Activated naive CD8-positive, alpha-beta T cell treated with anti-CD3 and anti-CD28 coated beads for 36 hours (primary cell): ENCODE data around the gene NCAPD3. TPM values are rescaled to one million over a fixed set of nuclear protein-coding genes. Genes with fewer than 3 reads are reported as not detected.
"Not testable (repeated sequence)": the region's sequence is repeated elsewhere in the genome, so short reads cannot be mapped to it uniquely, and the experiment has no call there.

ENCODE experiments used
- DNase-seq: peaks from one replicate; pipeline ENCODE4 v3.0.0; 2021
- H3K27ac Mint-ChIP-seq: one replicate; pipeline ENCODE4 v1.8.0; 2022; ENCODE audit warnings: mild to moderate bottlenecking, moderate library complexity, mixed read lengths
- H3K27me3 Mint-ChIP-seq: one replicate; pipeline ENCODE4 v1.8.0; 2022; ENCODE audit warnings: mild to moderate bottlenecking, mixed read lengths
- H3K36me3 Mint-ChIP-seq: one replicate; pipeline ENCODE4 v1.8.0; 2021; ENCODE audit warnings: mild to moderate bottlenecking, mixed read lengths
- H3K4me1 Mint-ChIP-seq: one replicate; pipeline ENCODE4 v1.8.0; 2021; ENCODE audit warnings: mixed read lengths
- H3K4me3 Mint-ChIP-seq: one replicate; pipeline ENCODE4 v1.8.0; 2022; ENCODE audit warnings: mild to moderate bottlenecking, moderate library complexity, mixed read lengths
- H3K9me3 Mint-ChIP-seq: one replicate; pipeline ENCODE4 v1.8.0; 2022; ENCODE audit warnings: mixed read lengths
- total RNA-seq, 2 experiments: library from RNA; stranded (reverse); gene quantifications; one replicate each; pipeline ENCODE4 v1.2.3, GENCODE V29; 2021

NCAPD3 gene
- total RNA-seq, 2 experiments from 2014 or later = 93.4 to 96.7 TPM

DNA sequence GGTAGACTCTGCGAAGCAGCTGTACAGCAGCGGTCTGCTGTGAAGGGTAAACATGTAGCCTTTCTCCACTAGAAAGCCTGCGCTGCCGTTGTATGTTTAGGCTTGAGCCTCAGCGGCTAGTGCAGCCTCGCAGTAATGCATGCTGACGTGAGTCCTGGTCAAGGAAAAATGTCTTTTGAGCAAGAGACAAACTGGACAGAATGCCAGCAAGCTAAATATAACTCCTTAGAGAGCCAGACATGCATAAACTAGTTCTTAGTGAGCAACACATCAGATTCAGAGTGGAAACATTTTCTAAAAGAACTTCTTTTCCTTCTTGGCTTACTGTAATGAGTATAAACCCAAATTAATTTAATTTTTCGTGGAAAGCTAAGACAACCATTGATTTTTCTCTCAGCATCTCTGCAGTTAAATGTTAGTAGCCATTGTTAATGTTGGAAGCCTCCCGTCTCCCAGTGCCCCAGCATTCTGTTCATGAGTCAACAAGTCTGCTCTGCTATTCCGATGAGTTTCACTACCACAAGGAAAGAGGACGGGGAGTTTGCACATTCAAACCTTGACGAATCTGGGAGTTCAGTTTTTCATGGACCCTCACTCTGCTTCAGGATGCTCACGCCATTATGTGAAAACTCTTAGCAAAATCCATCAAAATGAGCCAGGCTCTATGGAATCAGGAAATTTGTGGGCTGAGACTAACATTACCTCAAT lies 103.5 kb downstream of the NCAPD3 start:
- Mint-ChIP-seq H3K9me3 (no peaks in the 10 kb centered on the region), H3K27me3 (peaks cover 29% of the 10 kb centered on the region), H3K36me3 (peaks cover 7% of the 10 kb centered on the region), H3K4me3 (no peak overlapping the region), H3K4me1 (peaks cover 15% of the 10 kb centered on the region), H3K27ac (no peak overlapping the region)
- DNase-seq = no peak

DNA sequence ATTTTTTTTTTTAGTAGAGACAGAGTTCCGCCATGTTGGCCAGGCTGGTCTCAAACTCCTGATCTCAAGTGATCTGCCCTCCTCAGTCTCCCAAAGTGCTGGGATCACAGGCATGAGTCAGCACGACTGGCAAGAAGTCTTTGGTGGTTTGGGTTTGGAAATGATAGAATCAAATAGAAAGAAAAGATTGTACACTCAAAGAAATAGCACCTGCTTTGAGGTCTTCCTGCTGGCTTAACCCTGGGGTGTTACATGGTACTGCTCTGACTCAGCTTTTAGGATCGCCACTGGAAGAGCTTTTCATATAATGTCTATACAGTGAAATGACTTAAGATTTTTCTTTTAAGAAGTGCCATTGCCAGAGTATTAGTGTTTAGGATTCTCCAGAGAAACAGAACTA lies 104.7 kb downstream of the NCAPD3 start:
- Mint-ChIP-seq H3K36me3 (peaks cover 3% of the 10 kb centered on the region), H3K4me1 (peaks cover 8% of the 10 kb centered on the region), H3K27me3 (peaks cover 19% of the 10 kb centered on the region), H3K9me3 (no peaks in the 10 kb centered on the region), H3K4me3 (no peak overlapping the region), H3K27ac (no peak overlapping the region)
- DNase-seq = no peak

DNA sequence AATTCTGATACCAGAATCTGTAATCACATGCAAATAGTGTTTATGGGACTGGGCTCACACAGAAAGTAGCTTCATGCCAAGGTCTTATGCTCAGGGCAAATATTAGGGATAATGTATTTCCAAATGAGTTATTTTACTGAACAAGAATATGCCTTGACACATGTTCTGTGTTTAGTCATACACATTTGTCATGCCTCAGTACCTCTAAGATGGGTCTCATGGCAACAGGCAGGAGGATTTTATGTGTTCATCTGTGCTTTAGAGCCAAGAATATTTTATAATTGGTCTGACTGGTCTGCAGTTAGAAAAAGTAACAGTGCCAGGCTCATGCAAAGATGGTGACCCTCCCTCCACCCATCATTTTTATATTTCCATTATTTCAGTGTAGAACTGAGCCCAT lies 105.8 kb downstream of the NCAPD3 start:
- H3K9me3 Mint-ChIP-seq = no peaks in the 10 kb centered on the region
- peaks cover 5% of the 10 kb centered on the region for H3K4me1 Mint-ChIP-seq
- H3K27ac Mint-ChIP-seq = no peak overlapping the region
- H3K27me3 Mint-ChIP-seq = peaks cover 8% of the 10 kb centered on the region
- H3K4me3 Mint-ChIP-seq = no peak overlapping the region
- no peak for DNase-seq
- peaks cover 1% of the 10 kb centered on the region for H3K36me3 Mint-ChIP-seq

DNA sequence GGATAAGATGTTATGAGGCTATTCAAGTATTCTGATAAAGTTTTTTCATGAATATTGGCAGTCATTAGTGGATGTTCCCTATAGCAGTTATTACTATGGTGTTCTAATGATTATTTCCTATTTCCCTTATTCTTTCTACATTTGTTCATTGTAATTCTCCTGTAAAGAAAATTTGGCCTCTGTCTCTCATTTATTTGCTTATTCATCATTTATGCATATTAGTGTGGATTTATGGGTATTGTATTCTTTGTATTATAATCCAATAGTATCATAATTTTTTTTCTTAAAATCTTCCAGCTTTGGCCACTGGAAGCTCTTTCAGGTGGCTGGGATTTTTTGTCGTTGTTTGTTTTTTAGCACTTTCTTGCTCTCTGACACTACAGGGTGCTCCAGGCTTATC lies 107.6 kb downstream of the NCAPD3 start:
- peaks cover 9% of the 10 kb centered on the region for H3K36me3 Mint-ChIP-seq
- H3K27ac Mint-ChIP-seq = no peak overlapping the region
- no peaks in the 10 kb centered on the region for H3K9me3 Mint-ChIP-seq
- H3K4me3 Mint-ChIP-seq = no peak overlapping the region
- no peaks in the 10 kb centered on the region for H3K27me3 Mint-ChIP-seq
- DNase-seq = no peak
- peaks cover 5% of the 10 kb centered on the region for H3K4me1 Mint-ChIP-seq

DNA sequence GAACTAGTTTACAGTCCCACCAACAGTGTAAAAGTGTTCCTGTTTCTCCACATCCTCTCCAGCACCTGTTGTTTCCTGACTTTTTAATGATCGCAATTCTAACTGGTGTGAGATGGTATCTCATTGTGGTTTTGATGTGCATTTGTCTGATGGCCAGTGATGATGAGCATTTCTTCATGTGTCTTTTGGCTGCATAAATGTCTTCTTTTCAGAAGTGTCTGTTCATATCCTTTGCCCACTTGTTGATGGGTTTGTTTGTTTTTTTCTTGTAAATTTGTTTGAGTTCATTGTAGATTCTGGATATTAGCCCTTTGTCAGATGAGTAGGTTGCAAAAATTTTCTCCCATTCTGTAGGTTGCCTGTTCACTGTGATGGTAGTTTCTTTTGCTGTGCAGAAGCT lies 110.0 kb downstream of the NCAPD3 start:
- H3K27me3 Mint-ChIP-seq, H3K4me3 Mint-ChIP-seq, H3K27ac Mint-ChIP-seq, DNase-seq, H3K4me1 Mint-ChIP-seq, H3K9me3 Mint-ChIP-seq, H3K36me3 Mint-ChIP-seq: not testable (repeated sequence)

DNA sequence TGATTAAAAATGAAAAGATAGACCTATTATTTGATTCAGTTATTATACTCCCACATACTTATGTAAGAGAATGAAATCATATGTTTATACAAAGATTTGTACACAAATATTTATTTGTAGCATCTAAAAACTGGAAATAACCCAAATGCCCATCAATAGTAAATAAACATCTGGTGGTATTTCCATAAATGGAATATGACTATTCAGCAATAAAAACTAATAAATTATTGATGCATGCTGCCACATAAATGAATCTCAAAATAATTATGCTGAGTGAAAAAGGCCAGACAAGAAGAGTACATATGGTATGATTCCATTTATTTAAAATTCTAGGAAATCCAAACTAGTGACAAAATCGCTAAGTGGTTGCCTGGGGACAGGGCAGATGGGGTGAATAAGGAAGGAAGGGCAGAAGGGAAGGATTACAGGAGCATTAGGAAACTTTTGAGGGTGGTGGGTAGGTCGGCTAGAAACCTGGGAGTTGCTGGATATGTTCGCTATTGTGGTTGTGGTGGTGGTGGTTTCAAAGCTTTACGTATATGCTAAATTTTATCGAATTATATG lies 113.4 kb downstream of the NCAPD3 start:
- peaks cover 17% of the 10 kb centered on the region for H3K9me3 Mint-ChIP-seq
- H3K36me3 Mint-ChIP-seq = peaks cover 18% of the 10 kb centered on the region
- no peak for DNase-seq
- H3K4me1 Mint-ChIP-seq = no peaks in the 10 kb centered on the region
- no peak overlapping the region for H3K27ac Mint-ChIP-seq
- no peak overlapping the region for H3K4me3 Mint-ChIP-seq
- no peaks in the 10 kb centered on the region for H3K27me3 Mint-ChIP-seq

Other genes with a start within 250 kb of the NCAPD3 start
- gene JAM3, start 154.9 kb downstream of the NCAPD3 start, total RNA-seq = 10 to 100 TPM; 18.3 to 21.2 TPM
- gene VPS26B, start 704 bp upstream of the NCAPD3 start, total RNA-seq = 10 to 100 TPM; 28.8 to 30.3 TPM
- gene THYN1, start 29.4 kb upstream of the NCAPD3 start, total RNA-seq = 10 to 100 TPM; 79.5 to 79.8 TPM
- gene ACAD8, start 29.6 kb upstream of the NCAPD3 start, total RNA-seq = 10 to 100 TPM; 20.9 to 21.1 TPM
- gene GLB1L3, start 52.4 kb upstream of the NCAPD3 start, total RNA-seq = 10 to 100 TPM in 1 of 2 experiments, 1 to 10 TPM in 1; 9.8 to 10.9 TPM
- gene GLB1L2, start 108.0 kb upstream of the NCAPD3 start, total RNA-seq = 1 to 10 TPM; 9.1 to 9.3 TPM
- gene B3GAT1, start 188.3 kb upstream of the NCAPD3 start, total RNA-seq = under 1 TPM in 1 of 2 experiments, not detected in 1; 0.04 TPM